Astrocyte (in vitro differentiated cells and primary cell): ENCODE results near the gene SLC6A1.

Experiments used
- CTCF ChIP-seq: IDR thresholded peaks from 2 replicates; pipeline ENCODE4 v1.5.1; 2011; ENCODE audit warnings: low read depth, mild to moderate bottlenecking, inconsistent platforms, low read length, moderate library complexity; ENCODE audit not compliant: insufficient read depth
- EZH2 ChIP-seq: IDR thresholded peaks from 2 replicates; pipeline ENCODE4 v1.6.1; 2012; ENCODE audit warnings: mild to moderate bottlenecking, low read length, inconsistent platforms; ENCODE audit not compliant: insufficient read depth

- TF ChIP-seq CTCF, result no peak
- no peak for TF ChIP-seq EZH2
Observed at GRCh38 chr3:11000528-11000927, 8.0 kb downstream of the SLC6A1 start.
